ENCODE results near the gene MAP3K5.
A peak's percentile ranks its signal among the peaks of the same experiment; 100 is the strongest.

MAP3K5 gene

GRCh38 chr6:136784910-136785746, 7.1 kb downstream of the MAP3K5 start:
- FAIRE-seq (peak; percentile 91), DNase-seq (ENCODE audit: insufficient read length, low spot score) (no peak)
- no peak for TF ChIP-seq POLR2A (IDR thresholded peaks at IDR 0.05; ENCODE audit: low read depth, low read length)
- TF ChIP-seq TAF1 (IDR thresholded peaks at IDR 0.05; ENCODE audit: low read depth, low read length) = no peak
- TF ChIP-seq PAX5 (IDR thresholded peaks at IDR 0.05; ENCODE audit: insufficient read depth, low read length, severe bottlenecking) = no peak
- TF ChIP-seq POU2F2 (IDR thresholded peaks at IDR 0.05; ENCODE audit: low read depth, low read length) = no peak
- TF ChIP-seq POLR2AphosphoS5 (IDR thresholded peaks at IDR 0.05; ENCODE audit: low read depth, low read length) = no peak
- peak; percentile 78 for TF ChIP-seq SPI1 (IDR thresholded peaks at IDR 0.05; ENCODE audit: low read depth, low read length)

- DNase-seq (ENCODE audit: insufficient read length, low spot score) = no peak
- no peak for FAIRE-seq
- TF ChIP-seq TAF1 (IDR thresholded peaks at IDR 0.05; ENCODE audit: low read depth, low read length) = no peak
- TF ChIP-seq PAX5 (IDR thresholded peaks at IDR 0.05; ENCODE audit: insufficient read depth, low read length, severe bottlenecking) = no peak
- TF ChIP-seq POLR2AphosphoS5 (IDR thresholded peaks at IDR 0.05; ENCODE audit: low read depth, low read length) = no peak
- no peak for TF ChIP-seq POU2F2 (IDR thresholded peaks at IDR 0.05; ENCODE audit: low read depth, low read length)
- no peak for TF ChIP-seq POLR2A (IDR thresholded peaks at IDR 0.05; ENCODE audit: low read depth, low read length)
- no peak for TF ChIP-seq SPI1 (IDR thresholded peaks at IDR 0.05; ENCODE audit: low read depth, low read length)
These were observed 8.0 kb downstream of the MAP3K5 start for GRCh38 chr6:136784271-136784664.

- peak; percentile 84 for FAIRE-seq
- no peak for DNase-seq (ENCODE audit: insufficient read length, low spot score)
- TF ChIP-seq SPI1 (IDR thresholded peaks at IDR 0.05; ENCODE audit: low read depth, low read length) (peak; percentile 95), TAF1 (IDR thresholded peaks at IDR 0.05; ENCODE audit: low read depth, low read length) (no peak), PAX5 (IDR thresholded peaks at IDR 0.05; ENCODE audit: insufficient read depth, low read length, severe bottlenecking) (peak; percentile 86)
These were observed 8.6 kb downstream of the MAP3K5 start for GRCh38 chr6:136783495-136784270.

- TF ChIP-seq POU2F2 (IDR thresholded peaks at IDR 0.05; ENCODE audit: low read depth, low read length) (no peak), POLR2A (IDR thresholded peaks at IDR 0.05; ENCODE audit: low read depth, low read length) (no peak), POLR2AphosphoS5 (IDR thresholded peaks at IDR 0.05; ENCODE audit: low read depth, low read length) (no peak), TAF1 (IDR thresholded peaks at IDR 0.05; ENCODE audit: low read depth, low read length) (no peak), SPI1 (IDR thresholded peaks at IDR 0.05; ENCODE audit: low read depth, low read length) (no peak), PAX5 (IDR thresholded peaks at IDR 0.05; ENCODE audit: insufficient read depth, low read length, severe bottlenecking) (no peak)
- FAIRE-seq (no peak), DNase-seq (ENCODE audit: insufficient read length, low spot score) (no peak)
These were observed 9.3 kb downstream of the MAP3K5 start for GRCh38 chr6:136783021-136783420.

- no peak for DNase-seq (ENCODE audit: insufficient read length, low spot score)
- FAIRE-seq = no peak
These were observed 10.1 kb downstream of the MAP3K5 start for GRCh38 chr6:136782021-136782770.

GRCh38 chr6:136780972-136781371, 11.3 kb downstream of the MAP3K5 start:
- TF ChIP-seq POLR2A (IDR thresholded peaks at IDR 0.05; ENCODE audit: low read depth, low read length) (no peak), POLR2AphosphoS5 (IDR thresholded peaks at IDR 0.05; ENCODE audit: low read depth, low read length) (no peak), TAF1 (IDR thresholded peaks at IDR 0.05; ENCODE audit: low read depth, low read length) (no peak), SPI1 (IDR thresholded peaks at IDR 0.05; ENCODE audit: low read depth, low read length) (no peak), POU2F2 (IDR thresholded peaks at IDR 0.05; ENCODE audit: low read depth, low read length) (no peak), PAX5 (IDR thresholded peaks at IDR 0.05; ENCODE audit: insufficient read depth, low read length, severe bottlenecking) (no peak)
- no peak for DNase-seq (ENCODE audit: insufficient read length, low spot score)
- FAIRE-seq = no peak

More at GRCh38 chr6:136782021-136782770, 10.1 kb downstream of the MAP3K5 start:
- no peak for TF ChIP-seq TAF1 (IDR thresholded peaks at IDR 0.05; ENCODE audit: low read depth, low read length)
- no peak for TF ChIP-seq POLR2AphosphoS5 (IDR thresholded peaks at IDR 0.05; ENCODE audit: low read depth, low read length)
- no peak for TF ChIP-seq PAX5 (IDR thresholded peaks at IDR 0.05; ENCODE audit: insufficient read depth, low read length, severe bottlenecking)
- no peak for TF ChIP-seq POLR2A (IDR thresholded peaks at IDR 0.05; ENCODE audit: low read depth, low read length)
- no peak for TF ChIP-seq SPI1 (IDR thresholded peaks at IDR 0.05; ENCODE audit: low read depth, low read length)
- no peak for TF ChIP-seq POU2F2 (IDR thresholded peaks at IDR 0.05; ENCODE audit: low read depth, low read length)

GRCh38 chr6:136779682-136780081, 12.6 kb downstream of the MAP3K5 start:
- DNase-seq (ENCODE audit: insufficient read length, low spot score) = no peak
- TF ChIP-seq SPI1 (IDR thresholded peaks at IDR 0.05; ENCODE audit: low read depth, low read length) (no peak), POLR2AphosphoS5 (IDR thresholded peaks at IDR 0.05; ENCODE audit: low read depth, low read length) (peak; percentile 28; the same call in 1 of the 2 replicates)
- no peak for FAIRE-seq

- FAIRE-seq (no peak), DNase-seq (ENCODE audit: insufficient read length, low spot score) (no peak)
- no peak for TF ChIP-seq POLR2AphosphoS5 (IDR thresholded peaks at IDR 0.05; ENCODE audit: low read depth, low read length)
- TF ChIP-seq PAX5 (IDR thresholded peaks at IDR 0.05; ENCODE audit: insufficient read depth, low read length, severe bottlenecking) = no peak
- TF ChIP-seq TAF1 (IDR thresholded peaks at IDR 0.05; ENCODE audit: low read depth, low read length) = no peak
- no peak for TF ChIP-seq POU2F2 (IDR thresholded peaks at IDR 0.05; ENCODE audit: low read depth, low read length)
These were observed 14.6 kb downstream of the MAP3K5 start for GRCh38 chr6:136777651-136778050.

GRCh38 chr6:136775548-136775947, 16.7 kb downstream of the MAP3K5 start:
- FAIRE-seq = peak; percentile 5
- DNase-seq (ENCODE audit: insufficient read length, low spot score) = no peak
- TF ChIP-seq TAF1 (IDR thresholded peaks at IDR 0.05; ENCODE audit: low read depth, low read length) (no peak), PAX5 (IDR thresholded peaks at IDR 0.05; ENCODE audit: insufficient read depth, low read length, severe bottlenecking) (no peak), SPI1 (IDR thresholded peaks at IDR 0.05; ENCODE audit: low read depth, low read length) (no peak), POLR2AphosphoS5 (IDR thresholded peaks at IDR 0.05; ENCODE audit: low read depth, low read length) (no peak), POU2F2 (IDR thresholded peaks at IDR 0.05; ENCODE audit: low read depth, low read length) (no peak), POLR2A (IDR thresholded peaks at IDR 0.05; ENCODE audit: low read depth, low read length) (no peak)
